Measurements from ENCODE around the gene FOXP1.
"Not testable (repeated sequence)": the region's sequence is repeated elsewhere in the genome, so short reads cannot be mapped to it uniquely, and the experiment has no call there.

FOXP1 gene

DNA sequence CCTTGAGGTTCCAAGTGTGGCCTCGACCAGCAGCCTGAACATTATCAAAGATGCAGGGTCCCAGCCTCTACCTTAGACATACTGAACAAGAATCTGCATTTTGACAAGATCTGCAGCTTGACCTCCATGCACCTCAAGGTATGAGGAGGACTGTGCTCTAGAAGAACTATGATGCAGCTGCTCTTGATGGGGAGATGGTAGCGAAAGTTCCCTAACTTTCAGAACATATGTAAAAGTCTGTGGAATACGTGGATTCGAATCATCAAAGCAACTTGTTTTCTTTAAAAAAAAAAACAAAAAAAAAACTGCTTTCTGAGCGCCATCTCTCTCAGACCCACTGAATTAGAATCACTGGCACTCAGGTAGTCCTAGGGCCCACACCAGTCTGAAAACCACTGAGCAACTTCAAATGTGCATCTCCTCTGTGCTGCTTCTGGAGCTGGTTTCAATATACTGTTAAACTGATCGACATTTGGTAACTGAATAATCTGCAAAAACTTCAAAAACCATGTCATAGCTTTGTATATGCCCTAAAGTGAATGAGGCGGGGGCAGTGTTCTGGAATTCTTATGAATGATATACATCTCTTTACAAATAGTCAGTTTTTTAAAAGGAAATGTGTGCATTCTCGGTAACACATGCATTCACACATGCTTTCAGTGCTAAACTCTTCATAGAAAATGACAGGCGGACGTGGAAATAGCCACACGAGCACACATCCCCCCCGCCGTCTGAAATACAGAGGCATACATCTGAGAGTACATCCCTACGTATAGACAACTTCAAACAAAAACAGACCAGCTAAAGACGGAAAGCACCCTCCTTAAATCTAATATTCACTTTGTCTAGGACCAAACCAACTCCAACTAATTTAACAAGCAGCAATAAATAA, 128.8 kb downstream of the FOXP1 start:
- in situ Hi-C loops (cut with MboI; ENCODE audit: low sequenced_read_pairs), result no loop called here

DNA sequence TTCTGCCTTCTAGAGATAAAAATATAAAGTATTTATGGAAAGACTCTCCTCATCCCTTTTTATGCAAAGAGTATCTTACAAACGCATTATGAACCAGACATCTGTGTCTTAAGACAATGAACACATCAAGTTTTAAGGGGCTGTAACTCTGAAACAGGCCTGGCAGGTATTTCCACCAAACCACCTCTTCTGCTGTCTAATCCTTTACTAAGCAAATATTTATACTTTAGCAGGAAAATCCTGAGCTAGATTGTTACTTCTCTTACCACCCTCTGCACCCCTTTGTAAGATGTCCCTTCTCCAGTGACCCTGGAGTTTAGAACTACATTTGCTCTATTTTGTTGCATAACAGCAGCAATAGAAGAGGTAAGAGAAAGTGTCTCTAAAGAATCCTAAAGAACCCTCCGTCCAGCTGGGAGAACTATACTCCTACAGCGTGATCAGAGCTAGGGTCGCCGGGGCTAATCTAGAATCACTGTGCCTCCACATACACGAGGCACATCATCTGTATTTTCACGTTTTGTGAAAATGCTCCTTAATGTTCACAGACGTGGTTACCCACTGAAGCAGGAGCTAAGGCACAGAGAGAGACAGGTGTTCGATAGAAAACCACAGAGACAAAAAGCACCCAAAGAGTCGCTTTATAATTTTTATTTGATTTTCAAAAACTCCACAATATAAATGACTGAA, 129.6 kb downstream of the FOXP1 start:
- in situ Hi-C loops (cut with MboI; ENCODE audit: low sequenced_read_pairs), result no loop called here

- in situ Hi-C loops (cut with MboI; ENCODE audit: low sequenced_read_pairs), result no loop called here
Observed at GRCh38 chr3:71453319-71453718, 130.2 kb downstream of the FOXP1 start.

GRCh38 chr3:71451812-71452211, 131.7 kb downstream of the FOXP1 start:
- in situ Hi-C loops (cut with MboI; ENCODE audit: low sequenced_read_pairs), result no loop called here

GRCh38 chr3:71451060-71451459, 132.5 kb downstream of the FOXP1 start:
- in situ Hi-C loops (cut with MboI; ENCODE audit: low sequenced_read_pairs), result no loop called here

GRCh38 chr3:71450162-71450561, 133.4 kb downstream of the FOXP1 start:
- in situ Hi-C loops (cut with MboI; ENCODE audit: low sequenced_read_pairs), result no loop called here

GRCh38 chr3:71447803-71448202, 135.7 kb downstream of the FOXP1 start:
- in situ Hi-C loops (cut with MboI; ENCODE audit: low sequenced_read_pairs), result no loop called here

DNA sequence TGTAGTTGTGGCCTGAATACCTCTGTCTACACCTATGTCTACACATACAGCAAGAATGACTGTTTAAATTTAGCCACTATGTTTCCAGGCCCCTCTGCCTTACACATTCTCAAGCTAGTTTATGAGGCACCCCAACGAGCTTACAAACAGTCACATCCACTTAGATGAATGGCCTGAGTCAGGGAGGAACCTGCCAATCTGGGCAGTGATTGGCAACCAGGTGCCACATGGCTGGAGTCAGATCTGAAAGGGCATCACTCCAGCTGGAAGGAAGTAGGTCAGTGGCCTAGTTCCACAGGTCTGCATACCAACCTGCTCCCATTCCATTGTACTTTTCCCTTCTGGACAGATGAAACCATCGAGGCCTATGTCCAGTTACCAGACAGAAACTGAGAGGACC, 136.3 kb downstream of the FOXP1 start:
- in situ Hi-C loops (cut with MboI; ENCODE audit: low sequenced_read_pairs), result no loop called here

DNA sequence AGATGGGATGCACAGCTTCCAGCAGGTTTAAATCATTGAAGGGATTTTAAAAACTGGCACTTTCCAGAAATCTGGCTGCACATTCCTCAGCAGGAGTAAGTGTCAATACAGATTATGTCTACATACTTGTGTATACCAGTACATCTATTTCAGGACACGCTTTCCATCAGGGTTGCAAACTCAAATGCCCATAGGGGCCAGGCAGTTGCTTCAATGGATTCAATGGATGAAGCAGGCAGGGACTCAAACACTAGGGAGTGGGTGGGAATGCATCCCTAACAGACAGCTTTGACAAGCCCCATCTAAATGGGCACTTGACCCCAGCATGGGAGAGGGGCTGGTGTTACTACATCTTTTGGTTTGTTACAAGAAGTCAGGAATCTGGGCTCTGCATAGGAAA, 136.8 kb downstream of the FOXP1 start:
- in situ Hi-C loops (cut with MboI; ENCODE audit: low sequenced_read_pairs), result no loop called here

DNA sequence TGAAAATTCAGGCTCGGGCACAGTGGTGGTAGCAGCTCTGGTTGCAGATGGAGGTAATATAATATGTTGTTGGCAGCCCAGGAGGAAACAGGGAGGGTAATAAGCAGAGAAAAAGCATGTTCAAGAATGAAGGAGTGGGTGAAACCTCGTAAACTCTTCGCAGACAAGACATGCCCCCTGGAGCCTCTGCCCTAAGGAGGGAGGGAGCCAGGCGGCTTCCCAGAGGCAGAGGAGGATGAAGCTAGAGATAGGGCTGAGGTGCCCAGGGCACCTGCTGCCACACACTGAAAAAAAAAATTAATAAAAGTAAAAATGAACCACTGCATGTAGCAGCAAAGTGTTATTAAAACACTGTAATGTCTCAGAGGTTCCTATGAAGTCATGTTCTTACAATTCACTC, 137.3 kb downstream of the FOXP1 start:
- in situ Hi-C loops (cut with MboI; ENCODE audit: low sequenced_read_pairs), result no loop called here

- in situ Hi-C loops (cut with MboI; ENCODE audit: low sequenced_read_pairs), result no loop called here
Observed at GRCh38 chr3:71444861-71445259, 138.7 kb downstream of the FOXP1 start.

DNA sequence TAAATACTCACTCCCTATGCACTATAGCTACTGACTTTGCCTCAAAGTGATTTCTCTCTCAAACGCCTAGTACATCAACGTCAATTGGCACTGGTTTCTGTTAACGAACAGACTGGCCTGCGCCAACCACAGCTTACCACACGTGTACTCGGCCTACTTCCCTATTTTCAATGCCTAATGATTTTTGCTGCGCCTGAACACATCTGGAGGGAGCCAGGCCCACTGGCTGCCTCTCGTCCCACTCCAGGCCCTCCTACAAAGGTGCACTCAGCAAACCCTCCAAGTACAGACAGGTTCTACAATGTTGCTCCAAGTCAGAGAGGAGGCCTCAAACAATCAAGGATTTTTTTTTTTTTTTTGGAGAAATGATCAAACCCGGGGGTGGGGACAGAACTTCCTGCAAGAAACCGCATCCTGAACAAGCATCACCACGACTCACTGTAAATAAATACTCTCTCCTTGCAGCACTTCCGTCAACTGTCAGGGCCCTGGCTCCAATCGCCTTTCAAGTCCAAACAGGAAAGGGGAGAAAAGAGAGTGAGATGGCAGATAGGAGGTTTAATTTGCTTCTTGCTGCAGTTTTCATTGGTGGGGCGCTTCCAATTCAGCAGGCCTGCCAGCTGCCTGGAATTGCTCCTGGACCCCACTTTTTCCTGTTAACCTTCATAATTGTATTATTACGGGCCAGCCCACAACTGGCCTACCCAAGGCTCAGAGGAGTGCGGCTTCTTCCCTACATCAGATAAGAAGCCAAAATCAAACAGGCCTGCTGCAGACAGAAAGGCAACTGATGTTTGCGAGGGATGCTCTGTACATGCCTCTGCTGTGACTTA, 139.3 kb downstream of the FOXP1 start:
- in situ Hi-C loops (cut with MboI; ENCODE audit: low sequenced_read_pairs), result no loop called here

DNA sequence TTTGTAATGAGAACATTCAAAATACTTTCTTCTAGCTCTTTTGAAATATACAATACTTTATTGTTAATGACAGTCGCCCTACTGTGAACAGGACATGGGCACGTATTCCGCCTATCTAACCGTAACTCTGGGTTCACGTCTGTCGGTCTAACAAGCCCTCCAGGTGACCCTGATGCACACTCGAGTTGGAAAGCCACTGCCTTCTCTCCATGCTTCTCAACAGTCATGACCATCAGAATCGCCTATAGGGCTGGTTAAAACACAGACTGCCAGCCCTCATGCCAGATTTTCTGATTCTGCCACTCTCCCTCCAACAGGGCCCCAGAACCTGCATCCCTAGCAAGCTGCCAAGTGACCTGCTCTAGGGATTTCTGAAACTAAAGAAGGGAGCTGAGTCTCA, 140.2 kb downstream of the FOXP1 start:
- in situ Hi-C loops (cut with MboI; ENCODE audit: low sequenced_read_pairs), result no loop called here

DNA sequence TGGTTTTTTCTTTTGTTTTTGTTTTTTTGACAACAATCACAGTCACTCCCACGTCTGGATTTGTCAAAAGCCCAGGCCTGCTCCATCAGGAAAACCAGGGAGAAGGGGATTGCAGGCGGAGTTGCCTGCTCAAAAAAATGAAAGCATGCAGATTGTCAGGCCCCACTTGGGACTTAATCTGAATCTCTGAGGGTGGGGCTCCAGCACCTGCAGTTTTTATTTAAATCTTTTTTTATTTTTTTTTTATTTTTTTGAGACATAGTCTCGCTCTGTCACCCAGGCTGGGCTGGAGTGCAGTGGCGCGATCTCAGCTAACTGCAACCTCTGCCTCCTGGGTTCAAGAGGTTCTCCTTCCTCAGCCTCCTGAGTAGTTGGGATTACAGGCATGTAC, 140.9 kb downstream of the FOXP1 start:
- in situ Hi-C loops (cut with MboI; ENCODE audit: low sequenced_read_pairs), result no loop called here

DNA sequence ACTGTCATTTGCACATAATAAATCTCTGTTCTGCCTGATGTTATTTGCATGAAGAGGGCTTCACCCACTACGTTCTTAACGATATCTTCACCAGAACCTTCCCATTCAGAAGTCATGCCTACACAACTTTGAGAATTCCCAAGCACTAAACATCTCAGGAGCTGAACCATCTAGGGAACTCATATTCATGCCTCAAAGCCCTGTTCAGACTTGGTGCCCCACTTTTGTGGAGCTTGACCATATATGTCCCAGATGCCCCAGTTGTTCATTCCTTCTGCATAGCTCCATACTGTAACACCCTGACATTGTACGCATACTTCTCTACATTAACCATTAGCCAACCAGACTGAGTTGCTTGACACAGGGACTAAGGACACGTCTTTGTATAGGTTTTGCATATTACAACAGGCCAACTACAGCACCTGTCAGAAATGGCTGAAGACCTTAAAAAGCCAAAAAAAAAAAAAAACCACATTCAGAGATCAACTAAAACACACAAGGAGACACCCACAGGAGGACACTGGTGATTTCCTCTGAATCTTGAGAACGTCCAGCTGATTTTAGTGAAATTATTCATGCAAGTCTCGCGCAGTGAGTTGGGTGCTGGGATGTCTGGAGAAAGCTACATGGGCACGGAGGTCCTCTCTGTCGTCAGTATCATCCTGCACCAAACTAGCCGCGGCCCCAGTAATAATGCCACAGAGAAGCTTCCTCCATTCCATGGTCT, 141.4 kb downstream of the FOXP1 start:
- in situ Hi-C loops (cut with MboI; ENCODE audit: low sequenced_read_pairs), result no loop called here

GRCh38 chr3:71441217-71441924, 142.2 kb downstream of the FOXP1 start:
- in situ Hi-C loops (cut with MboI; ENCODE audit: low sequenced_read_pairs), result no loop called here

DNA sequence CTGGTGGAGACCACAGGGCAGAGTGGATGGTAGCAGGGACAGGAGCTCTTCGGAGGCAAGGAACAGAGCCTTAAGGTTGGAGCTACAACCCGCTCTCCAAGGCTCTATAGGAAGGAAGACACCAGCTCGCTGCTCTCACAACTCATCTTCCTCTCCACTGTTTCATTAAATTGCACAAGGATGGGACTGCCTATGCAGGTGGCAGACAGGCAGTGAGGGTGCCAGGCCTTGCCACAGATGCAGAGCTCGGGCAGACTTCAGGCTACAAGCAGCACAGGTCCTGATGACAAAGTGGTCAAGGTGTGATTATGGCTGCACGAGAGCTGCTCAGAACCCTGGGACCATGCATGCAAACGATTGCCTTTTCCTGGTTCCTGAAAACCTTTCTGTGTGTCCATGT, 144.6 kb downstream of the FOXP1 start:
- in situ Hi-C loops (cut with MboI; ENCODE audit: low sequenced_read_pairs), result no loop called here

DNA sequence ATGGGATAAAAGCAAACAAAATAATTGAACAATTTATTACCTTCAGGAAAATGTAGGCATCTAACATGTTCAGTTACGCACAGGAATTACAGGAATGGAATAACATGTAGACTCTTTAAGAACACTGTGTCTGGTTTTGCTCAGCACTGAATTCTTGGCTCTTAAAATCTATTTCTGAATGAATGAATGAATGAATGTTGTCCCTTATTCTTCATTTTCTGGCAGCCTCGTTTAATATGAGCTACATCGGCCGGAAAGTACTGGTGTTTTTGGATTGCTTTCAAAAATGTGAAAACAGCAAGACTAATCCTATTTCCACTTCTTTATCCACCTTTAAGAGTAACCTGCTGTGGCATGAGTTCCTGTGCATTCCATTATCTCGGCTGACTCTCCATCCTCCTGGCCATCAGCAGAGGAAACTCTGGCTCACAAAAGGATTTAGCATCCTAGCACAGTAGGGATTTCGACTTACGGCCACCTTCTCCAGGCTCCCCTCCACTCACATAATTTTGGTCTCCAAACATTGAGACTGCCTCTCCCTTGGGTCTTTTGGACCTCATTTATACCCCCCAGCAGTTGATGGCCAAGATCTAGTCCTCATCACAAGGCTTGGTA, 145.3 kb downstream of the FOXP1 start:
- in situ Hi-C loops (cut with MboI; ENCODE audit: low sequenced_read_pairs), result no loop called here

GRCh38 chr3:71436337-71436736, 147.2 kb downstream of the FOXP1 start:
- in situ Hi-C loops (cut with MboI; ENCODE audit: low sequenced_read_pairs), result no loop called here

GRCh38 chr3:71435836-71436235, 147.7 kb downstream of the FOXP1 start:
- in situ Hi-C loops (cut with MboI; ENCODE audit: low sequenced_read_pairs), result not testable (repeated sequence)
